Embryonic facial prominence (tissue), 1 donor: ENCODE data around the gene MAGI1.

ENCODE experiments used
- DNase-seq: peaks from one replicate; pipeline ENCODE4 v3.0.0-alpha.2; 2016; ENCODE audit errors: extremely low spot score

Gene MAGI1

GRCh38 chr3:65843732-65844131, 195.0 kb downstream of the MAGI1 start:
- no peak for DNase-seq

DNA sequence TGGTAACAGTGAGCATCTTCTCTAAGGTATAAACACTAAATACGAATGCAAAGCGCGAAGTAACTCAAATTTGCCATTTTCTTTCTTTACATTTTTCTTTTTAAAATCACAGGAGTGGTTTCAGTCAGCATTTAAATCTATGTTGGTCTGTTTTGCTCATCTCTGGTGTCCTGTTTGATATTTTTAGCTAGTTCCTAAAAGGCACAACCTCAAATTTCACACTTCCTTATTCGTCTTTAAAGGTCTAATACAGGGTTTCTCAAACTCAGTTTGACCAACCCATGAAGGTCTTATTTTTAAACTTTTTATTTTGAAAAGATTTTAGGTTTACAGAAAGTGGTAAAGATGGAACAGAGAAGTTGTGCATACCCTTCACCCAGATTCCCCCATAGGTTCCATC, 201.1 kb downstream of the MAGI1 start:
- DNase-seq: no peak

GRCh38 chr3:65836047-65836446, 202.7 kb downstream of the MAGI1 start:
- no peak for DNase-seq

DNA sequence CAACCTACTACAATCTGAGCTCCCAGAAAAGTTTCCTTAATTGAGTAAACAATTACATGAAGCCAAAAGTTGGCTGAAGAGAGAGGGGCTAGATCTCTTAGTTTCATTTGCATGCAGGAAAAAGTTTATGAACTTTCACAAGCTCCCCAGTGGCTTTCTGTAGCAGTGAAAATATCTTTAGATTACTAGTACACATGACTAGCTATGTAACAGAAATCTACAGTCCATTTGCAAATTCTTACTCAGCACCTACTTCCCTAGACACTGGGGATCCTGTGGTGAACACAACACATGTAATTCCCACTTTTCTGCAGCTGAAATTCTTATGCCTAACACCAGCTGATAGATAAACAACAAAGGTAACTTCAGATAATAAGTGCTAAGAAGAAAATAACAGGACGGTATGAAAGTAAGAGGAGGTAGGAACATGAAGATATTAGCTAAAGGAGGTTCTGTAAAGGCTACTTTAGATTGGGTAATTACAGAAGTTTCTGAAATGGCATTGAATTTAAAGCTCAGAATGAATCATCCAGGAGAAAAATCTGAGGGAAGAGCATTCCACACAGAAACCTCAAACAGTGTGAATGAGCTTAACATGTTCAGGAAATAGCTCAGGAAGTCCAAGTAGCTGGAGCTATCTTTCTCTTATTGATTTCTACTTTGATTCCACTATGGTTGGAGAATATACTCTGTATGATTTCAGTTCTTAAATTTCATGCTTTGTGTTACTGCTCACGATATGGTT, 204.8 kb downstream of the MAGI1 start:
- DNase-seq: no peak

DNA sequence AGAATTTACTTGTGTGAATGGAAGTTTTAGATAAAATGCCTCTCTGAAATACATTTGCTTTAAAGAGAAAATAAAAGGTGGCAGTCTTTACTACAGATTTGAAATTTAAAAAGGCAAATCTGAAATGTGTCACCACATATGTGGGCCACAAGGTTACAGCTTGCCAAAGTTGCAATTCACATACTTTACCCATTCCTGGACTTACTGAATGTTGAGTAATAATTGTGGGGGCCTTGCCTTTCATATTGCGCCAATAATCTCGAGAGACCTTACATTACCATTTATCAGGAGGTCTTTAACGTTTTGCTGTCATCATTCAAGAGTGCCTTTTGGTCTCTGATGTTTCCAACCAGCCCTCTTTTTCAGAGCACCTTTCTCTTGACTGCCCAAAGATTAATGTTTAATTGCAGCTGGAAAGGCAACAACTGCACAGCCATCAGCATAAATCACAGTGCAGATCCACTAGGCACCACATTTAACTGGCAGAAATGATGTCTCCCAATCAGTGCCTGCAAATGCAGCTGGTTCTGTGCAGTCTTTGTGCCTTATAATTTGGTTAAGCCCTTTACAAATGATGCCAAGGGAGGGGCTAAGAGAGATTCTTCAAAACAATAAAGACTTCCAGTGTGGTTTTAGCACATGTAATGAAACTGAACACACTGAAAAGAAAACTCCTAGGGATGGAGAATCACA, 206.8 kb downstream of the MAGI1 start:
- DNase-seq: no peak

GRCh38 chr3:65830948-65831732, 207.6 kb downstream of the MAGI1 start:
- DNase-seq: no peak

GRCh38 chr3:65829228-65829627, 209.5 kb downstream of the MAGI1 start:
- no peak for DNase-seq

- no peak for DNase-seq
Observed at GRCh38 chr3:65828706-65829105, 210.0 kb downstream of the MAGI1 start.

GRCh38 chr3:65827076-65827475, 211.6 kb downstream of the MAGI1 start:
- no peak for DNase-seq

DNA sequence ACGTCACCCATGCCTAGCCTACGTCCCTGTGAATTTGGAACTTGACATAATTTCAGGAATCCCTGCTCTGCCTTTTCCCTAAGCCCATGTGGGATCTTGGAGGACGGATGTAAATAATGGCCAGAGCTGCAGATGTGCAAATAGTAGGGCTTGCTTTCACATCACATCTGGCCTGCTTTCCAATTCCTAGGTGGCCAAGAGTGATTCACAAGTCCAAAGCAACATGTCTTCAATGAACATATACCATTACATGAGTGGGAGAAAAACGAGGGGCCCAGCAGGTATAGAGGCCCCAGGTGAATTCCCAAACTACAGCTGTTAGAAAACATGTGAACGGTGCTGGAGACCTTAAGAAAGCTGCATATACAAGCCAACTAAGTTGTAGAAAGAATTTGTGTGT, 214.6 kb downstream of the MAGI1 start:
- no peak for DNase-seq

DNA sequence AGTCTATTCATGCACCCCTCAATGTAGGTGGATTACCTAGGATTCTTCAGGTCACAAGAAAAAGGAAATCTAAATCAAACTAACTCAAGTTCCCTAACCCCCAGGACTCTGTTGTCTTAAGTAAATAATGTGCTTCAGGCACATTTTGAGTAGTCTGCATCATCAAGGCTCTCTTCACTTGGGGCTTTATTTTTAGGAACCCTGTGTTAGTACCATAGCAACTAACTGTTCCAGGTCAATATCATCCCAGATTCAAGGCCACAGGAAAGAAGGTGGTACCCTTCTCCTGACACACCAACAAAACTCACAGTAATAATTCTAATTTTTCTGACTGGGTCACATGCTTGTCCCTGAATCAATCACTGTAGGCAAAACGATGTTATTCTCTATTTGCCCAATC, 218.1 kb downstream of the MAGI1 start:
- DNase-seq: no peak

- DNase-seq: no peak
Observed at GRCh38 chr3:65819896-65820295, 218.8 kb downstream of the MAGI1 start.

DNA sequence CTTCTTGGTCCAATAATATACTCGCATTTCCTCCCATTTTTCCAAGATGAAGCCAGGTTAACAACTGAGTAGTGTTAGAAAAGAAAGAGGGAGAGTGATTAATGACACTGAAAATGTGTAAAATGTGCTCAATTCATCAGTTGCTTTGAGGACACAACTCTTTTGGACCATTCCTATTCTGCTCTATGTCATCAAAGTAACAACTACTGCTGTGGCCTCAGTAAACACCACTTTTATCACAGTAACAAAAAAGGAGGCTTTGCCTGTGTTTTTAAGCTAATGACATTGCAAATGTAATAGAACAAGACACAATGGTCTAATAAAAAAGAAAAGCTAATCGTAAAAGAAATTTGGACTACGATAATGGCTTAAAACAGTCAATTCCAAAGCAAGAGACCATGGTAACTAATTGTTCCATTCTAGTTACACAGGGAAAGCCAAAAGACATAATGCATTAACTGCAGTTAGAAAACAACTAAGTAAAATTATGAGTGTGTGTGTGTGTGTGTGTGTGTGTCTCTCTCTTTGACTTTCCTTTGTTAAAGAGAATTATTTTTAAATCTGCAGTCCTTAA, 221.1 kb downstream of the MAGI1 start:
- no peak for DNase-seq

DNA sequence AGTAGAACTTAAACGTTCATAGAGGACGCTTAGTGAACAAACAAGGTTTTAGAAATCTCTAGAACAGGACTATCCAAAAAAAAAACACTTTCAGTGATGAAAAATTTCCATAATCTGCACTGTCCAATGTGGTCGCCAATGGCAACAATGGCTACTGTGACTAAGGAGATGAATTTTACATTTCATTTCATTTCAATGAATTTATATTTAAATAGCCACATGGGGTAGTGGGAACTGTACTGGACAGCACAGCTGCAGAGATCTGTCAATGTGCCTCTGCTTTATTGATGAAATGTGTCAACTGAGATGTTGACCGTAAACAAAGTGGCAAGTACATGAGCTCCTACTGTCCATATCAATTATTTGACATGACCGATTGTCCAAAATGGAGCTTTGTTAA, 222.5 kb downstream of the MAGI1 start:
- DNase-seq: no peak

GRCh38 chr3:65814845-65815578, 223.7 kb downstream of the MAGI1 start:
- no peak for DNase-seq

GRCh38 chr3:65811892-65812291, 226.8 kb downstream of the MAGI1 start:
- no peak for DNase-seq

DNA sequence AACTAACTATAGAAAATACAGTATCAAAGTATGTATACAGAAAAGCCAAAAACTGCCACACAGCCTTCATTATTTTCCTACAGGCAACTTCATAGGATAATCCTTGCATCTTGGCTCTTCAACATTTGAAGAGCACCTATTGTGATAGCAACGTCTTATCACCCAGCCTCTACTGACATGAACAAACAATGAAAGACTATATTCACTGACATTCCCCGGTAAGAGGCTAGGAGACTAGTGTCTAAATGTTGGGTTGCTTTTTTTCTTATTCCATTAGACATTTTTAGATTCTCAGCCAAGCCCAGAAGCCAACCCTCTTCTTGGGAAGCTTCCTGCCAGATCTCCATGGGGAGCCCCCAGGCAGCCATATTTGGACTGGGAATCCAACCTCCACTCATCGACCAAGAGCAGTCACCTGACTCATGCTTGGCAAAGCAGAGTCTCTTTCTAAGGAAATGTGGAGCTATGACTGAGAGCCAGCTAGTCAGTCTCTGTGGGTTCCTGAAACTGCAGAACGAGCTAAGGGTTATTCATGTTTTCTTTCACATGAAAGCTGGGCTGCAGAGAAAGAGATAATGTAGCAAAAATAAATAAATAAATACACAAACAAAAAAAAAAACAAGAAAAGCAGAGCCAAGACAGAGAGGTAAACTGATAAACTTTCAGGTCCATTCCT, 227.5 kb downstream of the MAGI1 start:
- DNase-seq: no peak

DNA sequence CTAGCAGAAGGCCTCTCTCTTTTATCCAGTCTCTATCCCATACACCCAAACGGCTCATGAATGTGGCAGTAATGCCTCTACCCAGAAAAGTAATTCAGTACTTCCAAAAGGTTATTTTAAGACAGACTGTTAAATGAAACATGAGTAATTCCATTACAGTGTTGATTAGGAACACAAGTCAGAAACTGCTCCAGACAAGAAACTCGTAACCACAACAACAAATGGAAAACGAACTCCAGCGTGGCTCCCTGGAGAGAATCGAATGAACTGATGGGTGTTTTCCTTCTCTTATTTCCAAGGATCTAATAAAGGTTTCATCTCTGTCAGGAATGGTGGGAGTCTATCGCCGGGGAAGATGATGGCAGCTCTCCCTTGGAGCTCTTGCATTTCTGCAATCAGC, 228.4 kb downstream of the MAGI1 start:
- no peak for DNase-seq

GRCh38 chr3:65809641-65810150, 229.0 kb downstream of the MAGI1 start:
- no peak for DNase-seq

- DNase-seq: no peak
Observed at GRCh38 chr3:65808824-65809223, 229.9 kb downstream of the MAGI1 start.

GRCh38 chr3:65808407-65808806, 230.3 kb downstream of the MAGI1 start:
- DNase-seq: no peak
